ENCODE results near the gene MAP3K9.

Gene MAP3K9

DNA sequence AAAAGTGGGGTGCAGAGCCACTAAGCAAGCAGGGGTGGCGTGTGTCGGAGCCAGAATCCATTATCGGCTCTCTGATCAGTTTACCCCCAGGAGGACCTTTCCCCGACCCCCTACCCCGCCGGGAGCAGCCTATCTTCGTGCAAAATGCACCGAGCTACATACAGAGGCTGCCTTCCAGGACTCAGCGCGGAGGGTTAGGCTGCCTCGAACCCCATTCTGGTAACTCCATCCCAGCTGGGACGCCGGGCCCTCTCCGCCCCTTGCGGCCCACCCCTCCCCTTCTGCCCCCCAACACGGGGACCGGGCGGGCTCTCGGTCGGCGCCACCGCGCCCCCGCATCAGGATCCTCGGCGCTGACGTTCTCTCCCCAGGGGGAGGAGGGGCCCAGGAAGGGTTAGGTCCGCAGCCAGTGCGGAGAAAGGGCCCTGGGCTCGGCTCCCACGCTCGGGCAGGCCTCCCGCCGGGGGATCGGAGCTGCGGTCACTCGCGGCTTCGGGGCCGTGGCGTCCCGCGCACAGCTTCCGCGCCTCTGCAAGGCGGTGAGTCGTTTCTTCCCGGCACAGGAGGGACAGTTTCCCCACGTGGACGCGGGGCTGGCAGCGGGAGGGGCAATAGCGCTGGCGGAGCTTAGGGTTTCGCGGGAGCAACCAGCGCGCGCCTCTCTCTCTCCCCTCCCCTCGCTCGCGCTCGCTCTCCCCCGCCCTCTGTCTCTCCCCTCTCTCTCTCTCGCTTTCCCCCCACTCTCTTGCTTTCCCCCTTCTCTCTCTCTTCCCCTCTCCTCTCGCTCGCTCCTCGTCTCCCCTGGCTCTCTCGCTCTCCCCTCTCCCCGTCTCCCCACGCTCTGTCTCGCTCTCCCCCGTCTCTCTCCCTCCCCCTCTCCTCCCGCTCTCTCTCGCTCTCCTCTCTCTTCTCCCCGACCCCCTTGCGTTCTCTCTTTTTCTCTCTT lies 12.5 kb upstream of the MAP3K9 start:
- DNase-seq (ENCODE audit: low read depth): no peak

DNA sequence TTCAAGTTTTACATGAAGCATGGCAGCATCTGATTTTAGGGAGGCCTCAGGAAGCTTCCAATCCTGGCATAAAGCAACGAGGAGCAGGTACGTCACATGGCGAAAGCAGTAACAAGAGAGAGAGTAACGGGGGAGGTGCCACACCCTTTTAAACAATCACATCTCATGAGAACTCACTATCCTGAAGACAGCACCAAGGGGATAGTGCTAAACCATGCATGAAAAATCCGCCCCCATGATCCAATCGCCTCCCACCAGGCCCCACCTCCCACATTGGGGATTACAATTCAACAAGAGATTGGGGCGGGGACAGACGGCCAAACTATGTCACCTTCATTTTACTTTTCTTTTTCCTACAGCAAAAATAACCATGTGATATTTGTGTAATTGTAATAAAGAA lies 7.2 kb upstream of the MAP3K9 start:
- no peak for DNase-seq (ENCODE audit: low read depth)

- DNase-seq (ENCODE audit: low read depth): no peak
Measured at GRCh38 chr14:70814466-70814865, 5.2 kb upstream of the MAP3K9 start.

DNA sequence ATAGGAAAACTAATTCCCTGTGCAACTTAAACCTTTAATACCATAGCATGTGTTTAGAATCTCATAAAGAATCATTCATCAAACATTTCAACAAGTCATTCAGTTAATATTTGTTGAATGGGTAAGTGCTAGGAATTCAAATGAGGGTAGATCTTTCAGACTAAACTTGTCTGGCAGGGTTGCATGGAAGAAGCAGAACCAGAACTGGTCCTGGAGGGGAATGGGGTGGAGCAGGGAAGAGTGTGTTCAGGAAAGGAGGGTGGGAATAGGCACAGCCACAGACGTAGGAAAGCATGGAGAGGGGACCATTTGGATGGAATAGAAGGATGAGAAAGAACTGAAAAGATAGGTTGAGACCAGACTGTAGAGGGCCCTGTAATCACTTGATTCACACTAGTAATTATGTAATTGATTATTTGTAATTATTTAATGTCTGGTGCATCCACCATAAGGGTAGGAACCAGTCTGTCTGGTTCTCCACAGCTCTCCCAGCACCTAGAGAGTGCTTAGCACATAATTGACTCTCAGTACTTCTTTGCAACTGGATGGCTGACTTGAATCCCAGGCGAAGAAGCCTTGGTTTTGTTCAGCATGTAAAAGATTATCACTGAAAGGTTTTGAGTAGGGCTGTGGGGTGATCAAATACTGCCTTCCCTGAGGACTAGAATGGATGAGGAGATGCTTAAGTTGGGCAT lies 3.0 kb upstream of the MAP3K9 start:
- DNase-seq (ENCODE audit: low read depth): no peak

- DNase-seq (ENCODE audit: low read depth): no peak
Measured at GRCh38 chr14:70811578-70811977, 2.3 kb upstream of the MAP3K9 start.

DNA sequence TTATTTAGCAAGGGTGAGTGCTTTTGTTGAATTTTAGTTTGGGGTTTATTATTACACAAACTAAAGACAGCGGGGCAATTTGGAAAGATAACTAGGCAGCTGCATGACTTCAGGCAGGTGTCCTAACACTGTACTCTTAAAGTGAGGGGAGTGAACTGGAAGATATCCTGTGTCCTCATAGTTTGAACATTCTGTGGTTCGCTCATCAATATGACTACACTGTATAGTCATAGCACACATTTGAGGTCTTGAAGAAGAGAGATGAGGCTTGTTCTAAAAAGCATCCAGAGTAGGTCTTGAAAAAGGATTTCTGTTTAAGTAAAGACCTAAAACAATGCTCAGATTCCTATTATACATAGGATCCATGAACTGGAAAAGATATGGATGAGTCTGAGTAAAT lies 1.7 kb upstream of the MAP3K9 start:
- no peak for DNase-seq (ENCODE audit: low read depth)

DNA sequence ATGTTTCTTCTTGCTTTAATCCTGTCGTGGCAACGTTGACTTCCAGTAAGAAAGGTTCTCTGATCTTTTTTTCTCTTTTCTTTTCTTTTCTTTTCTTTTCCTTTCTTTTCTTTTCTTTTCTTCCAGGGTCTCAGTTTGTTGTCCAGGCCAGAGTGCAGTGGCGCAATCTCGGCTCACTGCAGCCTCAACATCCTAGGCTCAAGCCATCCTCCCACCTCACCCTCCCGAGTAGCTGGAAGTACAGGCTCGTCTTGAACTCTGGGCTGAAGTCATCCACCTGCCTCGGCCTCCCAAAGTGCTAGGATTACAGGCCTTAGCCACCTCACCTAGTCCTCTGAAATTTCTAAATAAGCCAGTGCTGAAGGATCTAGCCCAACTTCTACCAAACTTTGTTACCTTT lies 1.3 kb upstream of the MAP3K9 start:
- DNase-seq (ENCODE audit: low read depth): no peak

- DNase-seq (ENCODE audit: low read depth): no peak
Measured at GRCh38 chr14:70808416-70809224, 693 bp downstream of the MAP3K9 start.

DNA sequence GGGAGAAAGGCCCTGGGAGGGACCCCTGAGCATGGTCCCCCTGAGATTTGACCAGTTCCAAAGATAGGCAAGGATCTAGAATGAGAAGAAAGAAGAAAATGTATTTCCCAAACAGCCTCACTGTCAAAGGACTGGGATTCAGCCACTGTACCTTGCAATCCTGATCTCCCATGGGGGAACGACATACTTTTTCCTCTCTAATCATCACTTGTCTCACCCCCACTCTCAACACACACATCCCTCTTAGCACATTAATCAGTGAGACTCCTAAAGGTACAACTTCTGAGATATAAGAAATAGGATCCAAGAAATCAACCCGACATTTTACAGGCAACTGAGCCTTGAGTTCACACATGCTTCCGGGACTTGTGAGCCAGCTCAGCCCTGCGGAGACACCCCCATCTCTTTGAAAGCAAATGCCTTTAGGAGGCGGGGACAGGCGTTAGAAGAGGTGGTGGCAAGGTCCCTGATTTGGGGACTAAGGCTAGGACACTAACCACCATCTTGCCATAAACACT lies 1.4 kb downstream of the MAP3K9 start:
- DNase-seq (ENCODE audit: low read depth): no peak

- DNase-seq (ENCODE audit: low read depth): no peak
Measured at GRCh38 chr14:70804556-70805162, 4.7 kb downstream of the MAP3K9 start.

GRCh38 chr14:70803321-70804310 lies 5.7 kb downstream of the MAP3K9 start:
- no peak for DNase-seq (ENCODE audit: low read depth)

DNA sequence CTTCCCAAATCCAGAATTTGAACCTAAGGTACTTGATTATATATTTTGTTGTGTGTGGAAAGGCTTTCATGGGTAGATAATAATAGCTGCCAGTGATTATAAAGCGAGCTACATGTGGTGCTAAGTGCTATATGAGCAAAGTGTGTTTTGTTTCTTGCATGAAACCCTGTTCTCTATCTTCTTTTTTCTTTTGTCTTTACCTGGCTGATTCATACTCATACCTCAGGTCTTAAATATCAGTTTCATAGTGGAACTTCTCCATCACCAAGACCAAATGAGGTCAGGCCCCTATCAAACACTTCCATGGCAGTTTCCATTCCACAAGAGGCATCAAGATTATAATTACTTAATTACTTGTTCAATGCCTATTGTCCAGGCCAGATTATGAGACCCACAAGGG lies 6.9 kb downstream of the MAP3K9 start:
- DNase-seq (ENCODE audit: low read depth): no peak

DNA sequence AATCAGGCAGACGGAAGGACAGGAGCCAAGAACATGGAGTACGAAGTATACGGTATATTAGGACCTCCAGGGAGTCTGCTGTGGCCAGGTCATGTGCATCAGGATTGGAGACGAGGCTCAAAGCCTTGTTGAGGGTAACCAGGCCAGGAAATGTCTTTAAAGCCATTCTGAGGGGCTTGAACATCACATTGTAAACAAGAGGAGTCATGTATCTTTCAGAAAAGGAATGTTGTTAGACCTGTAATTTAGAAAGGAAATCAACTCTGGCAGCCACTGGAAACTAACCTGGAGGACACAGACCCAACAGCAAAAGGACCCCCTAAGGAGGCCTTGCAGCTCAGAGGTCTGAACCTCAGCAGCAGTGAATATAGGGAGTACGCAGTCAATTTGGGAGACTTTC lies 7.5 kb downstream of the MAP3K9 start:
- DNase-seq (ENCODE audit: low read depth): no peak

- no peak for DNase-seq (ENCODE audit: low read depth)
Measured at GRCh38 chr14:70796551-70796950, 12.8 kb downstream of the MAP3K9 start.

DNA sequence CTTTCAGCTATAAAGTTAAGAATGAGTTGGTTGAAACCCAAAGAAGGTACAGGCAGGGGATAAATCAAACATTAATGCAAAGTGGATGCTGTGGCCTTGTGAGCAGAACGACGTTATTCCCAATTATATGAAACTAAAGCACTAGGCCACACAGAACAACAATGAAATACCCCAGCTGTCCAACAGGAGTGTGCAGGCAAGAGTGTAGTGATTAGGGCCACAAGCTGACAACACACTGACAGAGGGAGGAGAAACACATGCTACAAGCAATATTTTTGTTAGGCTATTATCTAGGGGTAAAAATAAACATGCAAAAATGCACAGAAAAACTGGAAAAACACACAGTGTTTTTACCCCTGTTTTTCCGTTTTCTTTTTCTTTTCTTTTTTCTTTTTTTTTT lies 15.0 kb downstream of the MAP3K9 start:
- no peak for DNase-seq (ENCODE audit: low read depth)

GRCh38 chr14:70793637-70794036 lies 15.7 kb downstream of the MAP3K9 start:
- no peak for DNase-seq (ENCODE audit: low read depth)

DNA sequence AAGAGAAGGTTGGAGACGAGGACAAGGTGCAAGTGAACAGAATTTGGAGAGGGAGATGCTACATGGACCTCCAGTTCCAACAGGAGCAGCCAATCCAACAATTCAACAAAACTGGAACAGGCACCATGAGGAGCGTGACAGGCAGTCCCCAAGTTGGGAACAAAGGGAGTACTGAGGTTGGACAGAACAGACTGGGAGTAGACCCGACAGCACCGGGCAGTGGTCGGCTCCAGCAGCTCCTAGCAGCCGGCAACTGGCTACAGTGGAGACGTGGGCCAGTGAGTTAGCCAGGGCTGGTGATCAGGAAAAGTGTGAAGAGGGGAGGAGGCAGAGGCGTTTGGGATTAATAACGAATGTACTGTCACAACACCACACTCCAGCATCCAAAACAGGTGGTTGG lies 16.4 kb downstream of the MAP3K9 start:
- no peak for DNase-seq (ENCODE audit: low read depth)

- no peak for DNase-seq (ENCODE audit: low read depth)
Measured at GRCh38 chr14:70791971-70792370, 17.3 kb downstream of the MAP3K9 start.

- DNase-seq (ENCODE audit: low read depth): no peak
Measured at GRCh38 chr14:70789961-70790360, 19.4 kb downstream of the MAP3K9 start.

DNA sequence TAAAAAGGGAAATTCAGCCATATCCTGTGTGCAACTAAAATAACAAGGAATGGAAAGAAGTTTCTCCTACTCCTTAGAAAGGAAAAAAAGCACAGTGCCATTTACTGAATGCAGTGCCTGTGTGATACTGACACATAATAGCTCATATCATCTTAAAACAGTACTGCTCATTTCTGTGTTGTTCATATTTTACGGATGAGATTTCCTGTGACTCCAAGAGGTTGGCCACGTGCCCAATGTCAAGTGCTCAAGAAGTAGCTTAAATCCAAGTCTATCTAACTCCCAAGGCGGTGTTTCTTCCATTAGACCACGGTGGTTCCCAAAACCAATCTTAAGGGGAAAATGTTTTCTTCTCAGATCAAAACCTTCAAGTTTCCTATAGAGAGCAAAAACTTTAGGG lies 20.0 kb downstream of the MAP3K9 start:
- DNase-seq (ENCODE audit: low read depth): peak; percentile 12

GRCh38 chr14:70788898-70789297 lies 20.4 kb downstream of the MAP3K9 start:
- no peak for DNase-seq (ENCODE audit: low read depth)
